Stimulated activated CD4-positive, alpha-beta T cell treated with anti-CD3 and anti-CD28 coated beads, Interleukin-15, amount 100 ng/mL, for 48 hours (primary cell): ENCODE results near the gene PKD1.

Experiments
- DNase-seq, 2 donors: peaks; one replicate each; pipeline ENCODE4 v3.0.0-alpha.2; 2020; ENCODE audit warnings: low read depth in 2 of 2

Gene PKD1

GRCh38 chr16:2135770-2136490, at the start of gene PKD1:
Gene PKD1, minus strand, starts transcription at chr16:2135898. Its CDS starts 209 bp downstream, at chr16:2135689.
- peak; percentile 93 to 98 for DNase-seq

- no peak for DNase-seq
These were observed 49.3 kb upstream of the PKD1 start for GRCh38 chr16:2184962-2185361.

DNA sequence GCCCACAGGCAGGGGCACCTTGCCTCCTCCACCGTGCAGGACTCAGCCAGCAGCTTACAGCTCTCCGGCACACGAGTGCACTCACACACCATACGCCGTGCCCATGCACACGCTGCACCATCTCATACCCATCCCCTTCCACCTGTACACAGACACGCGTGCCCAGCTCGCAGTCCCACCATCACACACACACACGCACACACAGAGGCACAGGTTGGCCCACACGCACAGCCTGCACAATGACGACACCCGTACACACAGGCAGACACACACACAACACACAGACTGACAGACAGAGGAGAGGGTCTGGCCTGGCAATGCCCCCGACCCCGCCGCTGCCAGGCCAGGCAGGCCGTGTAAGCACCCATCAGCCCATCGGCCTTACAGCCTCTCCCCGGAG, 48.6 kb upstream of the PKD1 start:
- no peak for DNase-seq

DNA sequence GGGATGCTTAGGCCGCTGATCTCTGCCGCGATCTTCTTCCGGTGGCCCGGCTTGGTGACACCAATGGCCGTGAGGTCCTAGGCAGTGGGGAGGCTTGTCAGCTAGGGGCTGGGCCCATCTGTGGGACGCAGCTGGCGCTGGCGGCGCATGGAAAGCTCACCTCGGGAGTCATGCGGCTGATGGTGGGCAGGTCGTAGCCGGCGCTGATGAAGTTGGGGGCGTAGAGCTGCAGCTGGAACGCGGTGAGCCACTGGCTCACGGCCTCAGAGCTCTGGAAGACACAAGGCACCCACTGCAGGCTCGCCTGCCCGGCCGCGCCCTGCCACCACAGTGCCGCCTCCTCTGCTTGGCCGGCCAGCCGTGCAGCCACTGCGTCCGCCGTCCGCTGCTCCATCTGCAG, 48.0 kb upstream of the PKD1 start:
- no peak for DNase-seq

DNA sequence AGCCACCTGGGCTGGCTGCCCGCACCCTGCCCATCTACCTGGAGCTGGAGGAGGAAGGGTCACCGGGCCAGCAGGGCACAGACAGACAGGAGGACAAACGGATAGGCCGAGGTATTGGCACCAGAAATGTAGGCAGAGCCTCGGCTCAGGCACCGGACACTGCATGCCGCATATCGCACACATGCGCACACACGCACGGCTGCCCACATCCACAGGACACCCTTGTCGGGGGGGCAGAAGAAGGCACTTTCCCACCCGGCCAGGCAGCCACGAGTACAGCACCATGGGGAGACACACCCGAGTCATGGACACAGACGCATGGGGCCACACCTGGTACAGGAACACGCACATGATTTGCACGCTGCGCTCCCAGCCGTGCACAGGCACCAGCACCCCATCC, 46.3 kb upstream of the PKD1 start:
- no peak for DNase-seq

GRCh38 chr16:2180962-2181923, 45.5 kb upstream of the PKD1 start:
- DNase-seq: no peak

- DNase-seq: no peak
These were observed 44.8 kb upstream of the PKD1 start for GRCh38 chr16:2180461-2180860.

- no peak for DNase-seq
These were observed 43.9 kb upstream of the PKD1 start for GRCh38 chr16:2179576-2179975.

DNA sequence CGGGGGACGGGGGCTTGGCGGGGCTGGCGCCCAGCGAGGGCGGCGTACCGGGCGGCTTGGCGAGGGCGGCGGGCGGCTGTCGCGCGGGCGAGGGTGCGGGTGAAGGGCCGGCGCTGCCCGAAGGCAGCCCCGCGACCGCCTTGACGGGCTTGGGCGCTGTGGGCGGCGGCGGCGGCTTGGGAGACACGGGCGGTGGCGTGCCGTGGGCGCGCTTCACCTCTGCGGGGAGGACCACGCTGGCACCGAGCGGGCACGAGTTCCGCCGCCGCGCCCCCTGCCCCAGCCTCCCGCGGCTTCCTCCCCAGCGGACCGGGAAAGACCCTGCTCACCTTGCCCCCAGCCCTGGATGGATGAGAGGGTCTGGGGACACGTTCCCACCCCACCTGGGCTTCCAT, 43.4 kb upstream of the PKD1 start:
- DNase-seq: no peak

GRCh38 chr16:2178321-2179106, 42.8 kb upstream of the PKD1 start:
- DNase-seq: peak; percentile 18 to 26

DNA sequence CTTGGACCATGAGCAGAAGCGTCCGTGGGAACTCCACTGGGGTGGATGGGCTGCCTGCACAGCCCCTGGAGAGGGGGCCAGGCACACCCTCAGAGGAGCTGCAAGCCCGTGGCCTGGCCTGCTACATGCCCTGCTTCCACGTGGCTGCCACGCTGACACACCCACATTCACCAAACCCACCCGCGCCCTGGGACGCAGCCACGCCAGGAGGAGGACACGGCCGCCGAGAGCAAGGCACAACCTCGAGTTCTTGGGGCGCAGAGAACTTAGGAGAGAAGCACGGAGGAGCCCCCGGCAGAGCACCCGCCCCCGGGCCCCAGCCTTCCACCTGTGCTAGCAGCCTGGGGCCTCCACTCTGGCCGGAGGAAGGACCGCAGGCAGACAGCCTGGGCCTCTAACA, 41.9 kb upstream of the PKD1 start:
- no peak for DNase-seq

DNA sequence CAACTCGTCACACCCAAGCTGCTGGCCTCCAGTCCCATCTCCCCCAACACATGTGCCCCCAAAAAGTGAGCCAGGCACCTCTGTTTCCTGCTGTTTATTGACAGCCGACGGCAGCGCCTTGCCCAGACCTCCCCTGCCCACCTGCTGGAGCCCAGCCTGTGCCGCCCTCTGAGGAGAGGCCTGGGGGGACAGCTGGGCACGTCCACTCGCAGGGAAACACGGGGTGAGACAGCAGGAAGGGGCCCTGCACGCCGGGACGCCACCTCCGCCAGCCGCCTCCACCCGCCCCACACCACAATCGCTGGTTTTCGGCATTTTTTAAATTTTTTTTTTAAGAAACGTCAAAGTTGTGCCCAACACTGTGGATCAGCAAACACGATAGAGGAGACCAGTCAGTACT, 41.4 kb upstream of the PKD1 start:
- DNase-seq: no peak

DNA sequence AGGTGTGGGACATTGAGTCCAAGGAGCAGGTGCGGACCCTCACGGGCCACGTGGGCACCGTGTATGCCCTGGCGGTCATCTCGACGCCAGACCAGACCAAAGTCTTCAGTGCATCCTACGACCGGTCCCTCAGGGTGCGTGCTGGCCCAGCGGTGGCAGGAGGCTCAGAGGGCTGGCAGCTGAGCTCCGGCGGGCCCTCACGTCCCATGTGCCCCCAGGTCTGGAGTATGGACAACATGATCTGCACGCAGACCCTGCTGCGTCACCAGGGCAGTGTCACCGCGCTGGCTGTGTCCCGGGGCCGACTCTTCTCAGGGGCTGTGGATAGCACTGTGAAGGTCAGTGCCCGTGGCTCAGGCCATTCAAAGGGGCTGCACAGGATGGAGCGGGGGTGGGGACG, 40.3 kb upstream of the PKD1 start:
- no peak for DNase-seq

- DNase-seq: no peak
These were observed 39.8 kb upstream of the PKD1 start for GRCh38 chr16:2175454-2175853.

- no peak for DNase-seq
These were observed 38.9 kb upstream of the PKD1 start for GRCh38 chr16:2174396-2175131.

DNA sequence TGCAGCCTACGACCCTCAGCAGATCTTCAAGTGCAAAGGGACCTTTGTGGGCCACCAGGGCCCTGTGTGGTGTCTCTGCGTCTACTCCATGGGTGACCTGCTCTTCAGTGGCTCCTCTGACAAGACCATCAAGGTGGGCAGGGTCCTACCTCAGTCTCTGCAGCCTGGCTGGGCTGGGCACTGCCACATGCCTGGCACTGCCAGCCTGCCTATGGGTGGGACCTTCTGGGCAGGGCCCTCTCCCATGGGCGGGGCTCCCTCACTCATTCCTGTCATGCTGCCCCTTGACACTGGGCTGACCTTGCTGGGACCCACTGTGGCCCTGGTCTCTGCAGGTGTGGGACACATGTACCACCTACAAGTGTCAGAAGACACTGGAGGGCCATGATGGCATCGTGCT, 38.2 kb upstream of the PKD1 start:
- no peak for DNase-seq

- no peak for DNase-seq
These were observed 37.7 kb upstream of the PKD1 start for GRCh38 chr16:2173366-2173765.

GRCh38 chr16:2172688-2173335, 37.1 kb upstream of the PKD1 start:
- no peak for DNase-seq

GRCh38 chr16:2171601-2172178, 36.0 kb upstream of the PKD1 start:
- DNase-seq: no peak

DNA sequence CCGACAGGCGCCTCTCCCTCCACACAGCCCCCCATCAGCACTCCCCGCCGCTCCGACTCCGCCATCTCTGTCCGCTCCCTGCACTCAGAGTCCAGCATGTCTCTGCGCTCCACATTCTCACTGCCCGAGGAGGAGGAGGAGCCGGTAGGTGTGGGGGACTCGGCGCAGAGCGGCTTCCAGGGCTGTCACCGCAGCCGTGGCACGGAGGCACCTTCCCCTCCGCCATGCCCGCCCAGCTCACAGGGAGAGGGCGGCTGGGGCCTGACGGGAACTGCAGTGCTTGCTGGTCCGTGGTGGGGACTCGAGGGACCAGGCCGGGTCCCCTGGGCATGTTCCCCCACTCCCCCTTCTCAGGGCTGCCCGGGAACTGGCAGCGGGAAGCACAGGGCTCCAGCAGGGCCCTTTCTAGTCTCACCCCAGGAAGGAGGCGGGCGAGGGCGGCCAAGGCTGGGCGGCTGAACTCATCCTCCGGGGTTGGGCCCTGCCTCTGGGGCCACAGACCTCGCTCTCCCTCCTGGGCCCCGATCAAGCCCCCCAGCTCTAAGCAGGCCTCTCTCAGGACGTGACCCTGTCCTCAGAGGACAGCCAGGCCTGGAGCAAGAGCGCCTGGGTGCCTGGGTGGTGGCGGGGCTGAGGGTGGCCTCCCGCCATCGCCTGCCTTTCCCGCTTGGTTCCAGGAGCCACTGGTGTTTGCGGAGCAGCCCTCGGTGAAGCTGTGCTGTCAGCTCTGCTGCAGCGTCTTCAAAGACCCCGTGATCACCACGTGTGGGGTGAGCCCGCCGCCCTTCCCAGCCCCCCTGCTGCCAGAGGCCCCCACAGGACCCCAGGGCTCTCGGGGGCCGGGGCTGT, 35.1 kb upstream of the PKD1 start:
- no peak for DNase-seq
